Measurements from ENCODE around the gene DLG2.

Gene DLG2

DNA sequence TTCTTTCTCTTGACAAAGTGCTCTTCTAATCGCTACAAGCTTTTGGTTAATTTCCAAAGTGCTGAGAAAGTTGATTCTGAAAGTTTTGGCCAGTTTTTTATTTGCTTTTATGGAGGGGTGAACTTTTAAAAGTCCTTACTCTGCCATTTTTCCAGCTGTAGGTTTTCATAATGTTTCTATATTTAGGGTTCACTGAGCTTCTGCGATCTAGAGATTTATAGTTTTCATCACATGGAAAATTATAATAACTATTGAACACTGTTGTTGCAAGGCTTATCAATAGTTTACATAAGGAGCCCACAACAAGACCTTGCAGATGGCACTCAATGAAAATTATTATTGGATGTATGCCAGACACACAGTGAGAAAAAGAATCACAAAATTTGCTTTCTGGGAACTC, 55.1 kb downstream of the DLG2 start:
- TF ChIP-seq PAX5 (IDR thresholded peaks at IDR 0.05; ENCODE audit: insufficient read depth, low read length, severe bottlenecking) (no peak), TAF1 (IDR thresholded peaks at IDR 0.05; ENCODE audit: low read depth, low read length) (no peak), POLR2A (IDR thresholded peaks at IDR 0.05; ENCODE audit: low read depth, low read length) (no peak), POLR2AphosphoS5 (IDR thresholded peaks at IDR 0.05; ENCODE audit: low read depth, low read length) (no peak)
- FAIRE-seq: no peak
- no peak for DNase-seq (ENCODE audit: insufficient read length, low spot score)

DNA sequence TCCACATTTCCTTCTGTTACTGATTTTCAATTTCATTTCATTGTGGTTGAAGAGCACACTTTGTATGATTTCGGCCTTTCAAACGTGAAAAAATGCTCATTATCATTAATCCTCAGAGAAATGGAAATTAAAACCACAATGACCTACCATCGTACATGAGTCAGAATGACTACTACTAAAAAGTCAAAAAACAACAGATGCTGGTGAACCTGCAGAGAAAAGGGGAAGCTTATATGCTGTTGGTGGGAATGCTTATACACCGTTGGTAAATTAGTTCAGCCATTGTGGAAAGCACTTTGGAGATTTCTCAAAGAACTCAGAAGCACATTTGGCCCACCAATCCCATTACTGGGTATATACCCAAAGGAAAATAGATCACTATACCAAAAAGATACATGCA, 57.6 kb downstream of the DLG2 start:
- no peak for FAIRE-seq
- TF ChIP-seq POU2F2 (IDR thresholded peaks at IDR 0.05; ENCODE audit: low read depth, low read length) (no peak), POLR2A (IDR thresholded peaks at IDR 0.05; ENCODE audit: low read depth, low read length) (no peak)
- no peak for DNase-seq (ENCODE audit: insufficient read length, low spot score)

GRCh38 chr11:85558411-85558810, 68.7 kb downstream of the DLG2 start:
- DNase-seq (ENCODE audit: insufficient read length, low spot score): no peak
- FAIRE-seq: no peak
- TF ChIP-seq POLR2AphosphoS5 (IDR thresholded peaks at IDR 0.05; ENCODE audit: low read depth, low read length): no peak
- no peak for TF ChIP-seq TAF1 (IDR thresholded peaks at IDR 0.05; ENCODE audit: low read depth, low read length)
- no peak for TF ChIP-seq SPI1 (IDR thresholded peaks at IDR 0.05; ENCODE audit: low read depth, low read length)
- TF ChIP-seq POLR2A (IDR thresholded peaks at IDR 0.05; ENCODE audit: low read depth, low read length): no peak
- TF ChIP-seq POU2F2 (IDR thresholded peaks at IDR 0.05; ENCODE audit: low read depth, low read length): no peak
- TF ChIP-seq PAX5 (IDR thresholded peaks at IDR 0.05; ENCODE audit: insufficient read depth, low read length, severe bottlenecking): no peak

- TF ChIP-seq POU2F2 (IDR thresholded peaks at IDR 0.05; ENCODE audit: low read depth, low read length): no peak
- TF ChIP-seq PAX5 (IDR thresholded peaks at IDR 0.05; ENCODE audit: insufficient read depth, low read length, severe bottlenecking): no peak
- TF ChIP-seq POLR2AphosphoS5 (IDR thresholded peaks at IDR 0.05; ENCODE audit: low read depth, low read length): no peak
- no peak for TF ChIP-seq SPI1 (IDR thresholded peaks at IDR 0.05; ENCODE audit: low read depth, low read length)
- TF ChIP-seq POLR2A (IDR thresholded peaks at IDR 0.05; ENCODE audit: low read depth, low read length): no peak
- TF ChIP-seq TAF1 (IDR thresholded peaks at IDR 0.05; ENCODE audit: low read depth, low read length): no peak
- DNase-seq (ENCODE audit: insufficient read length, low spot score) (no peak), FAIRE-seq (no peak)
These were observed 75.3 kb downstream of the DLG2 start for GRCh38 chr11:85551881-85552280.

GRCh38 chr11:85541683-85542082, 85.5 kb downstream of the DLG2 start:
- no peak for DNase-seq (ENCODE audit: insufficient read length, low spot score)
- TF ChIP-seq POLR2AphosphoS5 (IDR thresholded peaks at IDR 0.05; ENCODE audit: low read depth, low read length) (no peak), TAF1 (IDR thresholded peaks at IDR 0.05; ENCODE audit: low read depth, low read length) (no peak), PAX5 (IDR thresholded peaks at IDR 0.05; ENCODE audit: insufficient read depth, low read length, severe bottlenecking) (no peak), POU2F2 (IDR thresholded peaks at IDR 0.05; ENCODE audit: low read depth, low read length) (no peak), POLR2A (IDR thresholded peaks at IDR 0.05; ENCODE audit: low read depth, low read length) (no peak), SPI1 (IDR thresholded peaks at IDR 0.05; ENCODE audit: low read depth, low read length) (no peak)
- FAIRE-seq: no peak

GRCh38 chr11:85540635-85541205, 86.4 kb downstream of the DLG2 start:
- DNase-seq (ENCODE audit: insufficient read length, low spot score): no peak
- TF ChIP-seq POLR2A (IDR thresholded peaks at IDR 0.05; ENCODE audit: low read depth, low read length) (no peak), TAF1 (IDR thresholded peaks at IDR 0.05; ENCODE audit: low read depth, low read length) (no peak), POLR2AphosphoS5 (IDR thresholded peaks at IDR 0.05; ENCODE audit: low read depth, low read length) (no peak)
- no peak for FAIRE-seq

DNA sequence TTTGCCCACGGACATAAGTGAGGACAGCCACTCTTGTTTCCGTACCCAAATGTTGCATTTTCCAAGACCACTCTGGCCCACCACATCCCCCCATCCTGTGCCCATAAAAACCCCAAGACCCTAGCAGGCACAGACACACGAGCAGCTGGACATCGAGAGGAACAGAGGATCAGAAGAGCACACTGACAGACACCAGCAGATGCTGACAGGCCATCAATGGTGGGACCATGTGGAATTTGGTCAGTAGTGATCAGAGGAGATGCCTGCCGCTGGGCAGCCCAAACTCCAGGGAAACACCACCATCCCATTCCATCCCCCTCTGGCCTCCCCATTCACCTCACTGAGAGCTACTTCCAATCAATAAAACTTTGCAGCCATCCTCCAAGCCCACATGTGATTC, 87.0 kb downstream of the DLG2 start:
- no peak for DNase-seq (ENCODE audit: insufficient read length, low spot score)
- TF ChIP-seq POLR2A (IDR thresholded peaks at IDR 0.05; ENCODE audit: low read depth, low read length) (no peak), PAX5 (IDR thresholded peaks at IDR 0.05; ENCODE audit: insufficient read depth, low read length, severe bottlenecking) (no peak), POU2F2 (IDR thresholded peaks at IDR 0.05; ENCODE audit: low read depth, low read length) (no peak), SPI1 (IDR thresholded peaks at IDR 0.05; ENCODE audit: low read depth, low read length) (no peak)
- no peak for FAIRE-seq

GRCh38 chr11:85539740-85540139, 87.4 kb downstream of the DLG2 start:
- no peak for TF ChIP-seq POLR2AphosphoS5 (IDR thresholded peaks at IDR 0.05; ENCODE audit: low read depth, low read length)
- TF ChIP-seq PAX5 (IDR thresholded peaks at IDR 0.05; ENCODE audit: insufficient read depth, low read length, severe bottlenecking): no peak
- no peak for TF ChIP-seq TAF1 (IDR thresholded peaks at IDR 0.05; ENCODE audit: low read depth, low read length)
- DNase-seq (ENCODE audit: insufficient read length, low spot score) (no peak), FAIRE-seq (no peak)

DNA sequence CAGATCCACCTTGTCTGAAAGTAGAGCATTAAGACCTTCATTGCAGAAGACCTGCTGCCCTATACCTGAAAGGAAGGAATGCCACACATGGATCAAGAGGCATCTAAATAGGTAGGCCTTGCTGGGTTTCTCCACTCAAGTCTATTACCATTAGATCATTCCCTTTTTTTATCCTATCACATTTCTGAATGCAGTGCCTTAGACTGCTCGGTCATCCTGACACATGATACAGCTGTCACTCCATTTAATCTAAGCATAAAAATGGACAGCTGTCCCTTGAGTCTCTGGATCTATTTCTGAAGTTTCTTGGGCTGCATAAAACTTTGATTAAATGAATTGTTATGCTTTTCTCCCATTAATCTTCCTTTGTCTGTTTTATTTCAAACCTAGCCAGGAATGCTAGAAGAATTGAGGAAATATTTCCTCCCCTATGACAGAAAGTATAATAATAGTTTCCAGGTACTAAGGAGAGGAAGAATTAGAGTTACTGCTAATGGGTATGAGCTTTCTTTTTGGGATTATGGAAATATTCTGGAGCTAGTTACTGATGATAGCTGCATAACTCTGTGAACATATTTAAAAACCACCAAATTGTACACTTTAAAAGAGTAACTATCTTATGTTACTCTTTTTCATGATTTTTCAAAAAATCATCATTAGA, 88.0 kb downstream of the DLG2 start:
- FAIRE-seq (no peak), DNase-seq (ENCODE audit: insufficient read length, low spot score) (no peak)
- no peak for TF ChIP-seq SPI1 (IDR thresholded peaks at IDR 0.05; ENCODE audit: low read depth, low read length)
- no peak for TF ChIP-seq POLR2AphosphoS5 (IDR thresholded peaks at IDR 0.05; ENCODE audit: low read depth, low read length)
- no peak for TF ChIP-seq TAF1 (IDR thresholded peaks at IDR 0.05; ENCODE audit: low read depth, low read length)
- no peak for TF ChIP-seq PAX5 (IDR thresholded peaks at IDR 0.05; ENCODE audit: insufficient read depth, low read length, severe bottlenecking)
- TF ChIP-seq POU2F2 (IDR thresholded peaks at IDR 0.05; ENCODE audit: low read depth, low read length): no peak

GRCh38 chr11:85536438-85536837, 90.7 kb downstream of the DLG2 start:
- no peak for FAIRE-seq
- TF ChIP-seq TAF1 (IDR thresholded peaks at IDR 0.05; ENCODE audit: low read depth, low read length) (no peak), POLR2A (IDR thresholded peaks at IDR 0.05; ENCODE audit: low read depth, low read length) (no peak), POU2F2 (IDR thresholded peaks at IDR 0.05; ENCODE audit: low read depth, low read length) (no peak), SPI1 (IDR thresholded peaks at IDR 0.05; ENCODE audit: low read depth, low read length) (no peak), POLR2AphosphoS5 (IDR thresholded peaks at IDR 0.05; ENCODE audit: low read depth, low read length) (no peak), PAX5 (IDR thresholded peaks at IDR 0.05; ENCODE audit: insufficient read depth, low read length, severe bottlenecking) (no peak)
- DNase-seq (ENCODE audit: insufficient read length, low spot score): no peak

All from GM12891 (cell line).